HG03442 (cell line): Measurements from ENCODE around the gene CROCC.

Source experiments
- ATAC-seq: cut with Tn5 transposase; IDR thresholded peaks from one replicate; pipeline ENCODE4 v1.9.1; 2021; ENCODE audit warnings: mild to moderate bottlenecking, moderate library complexity; ENCODE audit not compliant: unreplicated experiment

The CROCC gene

DNA sequence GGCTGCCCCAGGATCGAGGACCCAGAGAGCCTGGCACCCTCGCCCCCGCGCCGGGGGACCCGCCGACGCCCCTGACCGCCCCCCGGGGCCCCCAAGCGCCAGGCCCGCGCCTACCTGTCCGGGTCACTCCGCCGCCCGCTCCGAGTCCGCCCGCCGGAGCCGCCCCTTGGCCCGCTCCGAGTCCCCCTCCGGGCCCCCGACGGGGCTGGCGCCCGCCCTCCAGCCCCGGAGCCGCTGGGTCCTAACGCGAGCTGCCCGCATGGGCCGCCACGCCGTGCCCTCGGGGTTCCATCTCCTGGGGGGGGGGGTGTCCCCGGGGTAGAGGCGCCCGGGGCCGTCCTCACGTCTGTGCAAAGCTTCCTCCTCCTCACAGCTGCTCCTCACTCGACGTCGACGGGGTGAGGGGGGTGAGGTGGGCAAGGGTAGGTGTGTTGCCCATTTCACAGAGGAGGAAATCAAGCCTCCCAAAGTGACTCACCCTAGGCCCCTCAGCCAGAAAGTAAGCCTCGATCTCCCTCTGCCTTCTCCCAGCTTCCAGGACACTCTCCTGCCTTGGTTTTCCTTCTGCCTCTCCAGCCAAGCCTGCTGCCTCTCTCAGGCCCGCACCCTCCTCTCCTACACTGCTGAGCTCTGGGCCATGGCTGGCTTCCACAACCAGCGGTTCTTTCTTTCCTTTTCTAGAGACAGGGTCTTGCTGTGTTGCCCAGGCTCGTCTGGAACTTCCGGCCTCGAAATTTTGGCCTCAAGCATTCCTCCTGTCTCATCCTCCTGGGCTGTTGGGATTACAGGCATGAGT lies 58.9 kb downstream of the CROCC start, which contains the start of gene MFAP2:
TSS of gene MFAP2 (minus strand) at position 148 of the 796 bp plus-strand sequence. CDS start 2,347 bp downstream, outside the sequence.
- ATAC-seq, result no peak

GRCh38 chr1:16981269-16981849 lies 59.6 kb downstream of the CROCC start:
- ATAC-seq, result no peak

- ATAC-seq, result no peak
Measured at GRCh38 chr1:16982902-16983301, 61.2 kb downstream of the CROCC start.

DNA sequence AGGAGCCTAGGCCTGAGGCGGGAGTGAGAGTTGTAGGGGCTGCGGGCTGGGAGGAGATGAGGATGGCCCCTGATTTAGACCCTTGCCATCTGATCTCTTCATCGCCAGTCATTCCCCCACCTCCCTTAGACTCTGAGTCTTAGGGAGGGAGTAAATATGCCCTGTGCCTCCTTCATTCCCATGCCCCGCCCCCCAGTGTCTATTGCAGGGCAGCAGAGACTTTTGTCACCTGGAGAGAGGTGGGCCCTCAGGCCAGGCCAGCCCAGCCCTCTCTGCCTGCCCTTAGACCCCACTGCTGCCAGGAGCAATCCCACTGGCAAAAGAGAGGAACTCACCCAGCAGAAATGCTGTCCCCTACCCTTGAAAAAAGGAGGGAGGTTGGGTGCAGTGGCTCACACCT lies 61.9 kb downstream of the CROCC start:
- ATAC-seq, result no peak

- ATAC-seq, result no peak
Measured at GRCh38 chr1:16984717-16985116, 63.0 kb downstream of the CROCC start.

DNA sequence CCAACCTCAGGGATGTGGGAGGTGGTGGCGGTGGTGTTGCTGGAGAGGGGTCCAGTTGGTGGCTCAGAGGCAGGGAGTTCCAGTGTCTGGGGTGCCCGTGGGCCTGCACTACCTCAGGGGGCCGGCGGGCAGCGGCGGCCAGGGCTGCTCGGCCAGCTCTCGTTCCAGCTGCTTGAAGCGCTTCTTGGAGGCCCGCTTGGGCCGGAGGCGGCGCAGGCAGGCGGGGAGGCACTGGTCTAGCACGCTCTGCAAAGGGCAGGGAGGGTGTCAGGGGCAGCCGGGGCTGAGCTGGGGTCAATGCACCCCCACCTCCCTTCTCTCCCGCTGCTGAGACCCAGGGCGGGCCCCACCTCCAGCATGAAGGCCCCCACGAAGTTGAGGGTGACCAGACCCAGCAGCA lies 64.4 kb downstream of the CROCC start:
- ATAC-seq, result no peak

DNA sequence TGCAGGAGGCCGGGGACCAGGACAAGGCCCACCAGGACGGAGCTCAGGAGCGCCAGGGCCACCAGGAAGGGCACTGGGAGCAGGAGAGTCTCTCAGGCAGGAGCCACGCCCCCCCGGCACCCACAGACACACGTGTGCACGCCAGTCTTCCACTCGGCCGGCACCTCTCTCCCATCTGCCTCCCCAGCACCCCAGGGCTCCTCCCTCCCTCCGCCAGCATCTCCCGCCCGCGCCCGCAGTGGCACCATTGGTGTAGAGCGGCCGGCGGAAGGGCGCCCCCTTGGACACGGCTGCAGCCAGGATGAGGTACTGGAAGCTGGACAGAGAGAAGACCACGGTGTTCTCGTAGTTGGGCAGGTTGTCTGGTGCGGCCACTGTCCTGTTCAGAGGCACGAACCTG lies 64.8 kb downstream of the CROCC start:
- no peak for ATAC-seq

DNA sequence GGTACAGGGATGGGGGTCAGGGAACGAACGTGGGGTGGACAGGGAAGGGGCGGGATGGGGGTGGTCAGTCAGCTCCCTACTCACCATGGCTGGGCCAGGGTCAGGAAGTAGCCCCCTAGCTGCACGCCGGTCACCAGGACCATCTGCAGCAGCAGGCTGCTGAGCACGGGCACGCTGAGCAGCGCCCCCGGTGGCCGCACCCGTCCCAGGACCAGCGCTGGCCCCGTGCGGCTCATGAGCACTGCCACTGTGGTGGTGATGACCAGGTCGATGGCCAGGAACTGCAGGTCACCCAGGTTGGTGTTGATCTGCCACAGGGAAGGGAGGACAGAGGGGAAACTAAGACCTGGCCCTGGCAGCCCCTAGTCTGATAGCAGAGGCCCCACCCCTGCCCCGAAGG lies 65.2 kb downstream of the CROCC start:
- no peak for ATAC-seq

GRCh38 chr1:16988210-16988609 lies 66.5 kb downstream of the CROCC start:
- no peak for ATAC-seq

DNA sequence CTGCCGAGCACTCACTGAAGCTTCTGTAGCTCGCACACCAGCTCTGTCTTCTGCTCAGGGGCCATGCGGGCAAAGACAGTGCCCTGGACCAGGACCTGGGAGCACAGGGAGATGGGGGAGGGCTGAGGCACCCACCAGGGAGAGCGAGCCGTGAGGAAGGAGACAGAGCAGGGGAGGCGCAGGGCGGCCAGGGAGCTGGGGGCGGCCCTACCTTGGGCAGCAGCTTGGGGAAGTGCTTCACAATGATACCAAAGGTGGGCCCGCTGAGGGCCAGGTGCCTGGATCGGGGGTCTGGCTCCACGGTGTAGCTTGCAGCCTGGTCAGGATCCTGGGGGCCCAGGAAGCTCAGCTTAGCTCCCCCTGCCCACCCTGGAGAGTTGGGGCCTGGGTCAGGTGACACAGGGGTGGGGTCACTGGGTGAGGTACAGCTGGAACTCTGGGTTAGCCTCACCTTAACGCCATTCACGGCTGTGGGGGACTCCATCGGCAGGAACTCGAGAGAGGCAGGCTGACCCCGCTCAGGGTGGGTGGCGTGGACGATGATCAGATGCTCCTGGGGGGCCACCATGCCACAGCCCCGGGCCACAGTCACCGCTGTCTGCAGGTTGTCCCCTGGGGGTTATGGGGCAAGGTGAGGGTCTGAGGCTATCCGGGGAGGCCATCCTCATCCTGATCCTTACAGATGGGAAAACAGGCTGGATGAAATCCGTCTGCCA lies 68.1 kb downstream of the CROCC start:
- ATAC-seq, result no peak

DNA sequence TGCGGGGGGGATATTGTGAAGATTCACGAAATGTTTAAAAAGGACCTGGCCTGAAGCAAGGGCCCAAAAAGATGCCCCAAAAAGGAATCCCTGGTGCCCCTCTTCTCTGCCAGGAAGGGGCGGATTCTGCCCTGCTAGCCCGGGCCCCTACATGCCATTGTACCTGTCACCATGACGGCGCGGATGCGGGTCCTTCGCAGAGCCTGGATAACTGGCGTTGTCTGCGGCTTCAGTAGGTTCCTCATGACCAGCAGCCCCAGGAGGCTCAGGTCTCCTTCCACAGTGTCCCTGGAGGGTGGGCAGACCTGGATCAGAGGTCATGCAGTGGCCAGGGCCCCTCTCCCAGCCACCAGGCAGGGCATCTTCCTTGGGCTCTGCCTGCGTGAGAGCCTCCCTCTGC lies 69.8 kb downstream of the CROCC start:
- ATAC-seq, result no peak

- no peak for ATAC-seq
Measured at GRCh38 chr1:16992102-16992501, 70.4 kb downstream of the CROCC start.

DNA sequence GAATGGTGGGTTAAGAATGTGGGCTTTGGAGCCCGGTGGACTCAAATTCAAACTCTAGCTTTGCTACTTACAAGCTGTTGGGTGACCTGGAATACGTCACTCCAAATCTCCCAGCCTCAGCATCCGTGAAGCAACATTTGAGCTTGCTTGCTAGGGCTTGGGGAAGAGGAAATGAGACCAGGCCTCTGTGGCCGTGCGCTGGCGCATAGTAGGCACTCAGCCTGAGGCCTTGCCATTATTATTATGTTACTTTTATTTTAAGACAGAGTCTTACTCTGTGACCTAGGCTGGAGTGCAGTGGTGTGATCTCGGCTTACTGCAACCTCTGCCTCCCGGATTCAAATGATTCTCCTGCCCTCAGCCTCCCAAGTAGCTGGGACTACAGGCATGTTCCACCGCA lies 70.9 kb downstream of the CROCC start:
- no peak for ATAC-seq

GRCh38 chr1:16993521-16994038 lies 71.8 kb downstream of the CROCC start:
- no peak for ATAC-seq

DNA sequence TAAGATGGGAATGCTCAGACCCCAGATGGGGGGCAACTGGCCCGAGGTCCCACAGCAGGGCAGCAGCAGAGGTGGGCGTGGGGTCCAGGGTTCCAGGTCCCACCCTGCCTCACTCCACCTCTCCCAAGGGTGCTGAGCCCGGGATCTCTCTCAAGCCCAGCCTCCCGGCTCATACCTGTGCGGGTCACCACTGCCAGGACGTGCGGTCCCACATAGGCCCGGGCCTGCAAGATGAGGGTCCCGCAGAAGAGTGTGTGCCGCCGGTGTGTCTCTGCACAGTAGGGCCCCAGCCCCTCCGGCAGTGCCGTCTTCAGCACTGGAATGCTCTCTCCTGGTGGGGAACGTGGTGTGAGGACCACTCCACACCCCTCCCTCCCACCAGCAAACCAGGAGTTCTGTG lies 75.1 kb downstream of the CROCC start:
- no peak for ATAC-seq

GRCh38 chr1:16998589-16998988 lies 76.9 kb downstream of the CROCC start:
- ATAC-seq, result no peak

DNA sequence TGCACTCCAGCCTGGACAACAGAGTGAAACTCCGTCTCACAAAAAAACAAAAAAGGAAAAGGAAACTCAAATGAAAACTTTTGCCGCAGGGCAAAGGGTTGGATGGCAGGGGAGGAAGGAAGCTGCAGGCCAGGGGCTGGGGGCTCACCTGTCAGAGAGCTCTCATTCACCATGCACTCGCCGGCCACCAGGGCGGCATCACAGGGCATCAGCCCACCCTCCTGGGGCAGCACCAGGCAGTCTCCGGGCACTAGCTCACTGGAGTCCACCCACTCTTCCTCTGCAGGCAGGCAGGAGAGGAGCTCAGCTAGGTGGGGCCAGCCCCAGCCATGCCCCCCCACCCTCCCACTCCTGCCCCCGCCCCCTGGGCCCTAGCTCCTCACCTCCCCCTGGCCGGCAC lies 78.1 kb downstream of the CROCC start:
- ATAC-seq, result no peak

GRCh38 chr1:17001760-17002523 lies 80.2 kb downstream of the CROCC start:
- ATAC-seq, result no peak

- no peak for ATAC-seq
Measured at GRCh38 chr1:17002524-17002902, 80.8 kb downstream of the CROCC start.

DNA sequence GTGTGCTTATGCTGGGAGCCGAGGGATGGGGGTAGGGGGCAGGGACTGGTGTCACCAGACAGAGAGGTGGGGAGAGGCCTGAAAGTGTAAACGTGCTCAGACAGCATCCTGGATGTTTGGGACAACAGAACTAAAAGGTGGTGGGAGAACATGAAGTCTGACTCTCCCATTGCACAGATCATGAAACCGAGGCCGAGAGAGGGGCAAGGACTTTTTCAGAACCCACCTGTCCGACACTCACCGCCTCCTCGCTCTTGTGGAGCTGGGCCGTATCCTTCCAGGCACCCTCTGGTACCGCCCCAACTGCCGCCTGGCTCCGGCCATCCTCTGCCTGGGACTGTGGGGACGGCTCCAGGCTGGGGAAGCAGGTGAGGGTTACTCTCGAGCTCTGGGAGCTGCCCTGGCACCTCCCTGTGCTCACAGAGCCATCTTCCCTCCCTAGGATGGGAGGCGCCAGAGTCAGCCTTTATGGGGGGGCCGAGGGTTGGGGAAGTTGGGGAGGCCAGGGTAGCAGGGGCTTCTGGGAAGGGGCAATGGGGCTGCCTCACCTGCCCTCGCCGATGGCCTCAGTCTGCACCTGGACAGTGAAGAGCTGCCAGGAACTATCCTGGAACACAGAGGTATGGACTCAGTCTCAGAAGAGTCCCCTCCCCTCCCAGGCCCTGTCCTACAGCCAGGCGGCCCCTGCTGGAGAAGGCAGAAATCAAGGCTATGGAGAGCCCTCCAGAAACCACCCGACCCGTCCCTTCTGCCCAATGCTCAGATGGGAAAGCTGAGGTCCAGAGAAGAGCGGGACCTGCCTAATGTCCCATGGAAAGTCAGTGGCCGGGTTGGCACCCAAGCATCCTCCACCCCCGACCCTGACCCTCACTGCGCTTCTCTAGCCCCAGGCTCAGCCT lies 83.0 kb downstream of the CROCC start:
- no peak for ATAC-seq
